Caco-2 (cell line): ENCODE results near the gene ST6GAL1. TPM values are rescaled to one million over a fixed set of nuclear protein-coding genes. Genes with fewer than 3 reads are reported as not detected.

ENCODE experiments used
- BruUV-seq: library from RNA; stranded (reverse); fragments of 400-500 nt; replicated peaks from 2 replicates; lab custom pipeline; 2021; lab: Mats Ljungman, UMichigan
- CTCF ChIA-PET: fragments of 300-600 bp; sonication (Branson Sonifier 250); formaldehyde crosslinking; loops from one replicate; lab custom pipeline; 2022; ENCODE audit warnings: antibody characterized with exemption; lab: Charles Lee
- POLR2A ChIA-PET: fragments of 300-600 bp; sonication (Branson Sonifier 250); formaldehyde crosslinking; loops from one replicate; lab custom pipeline; 2022; ENCODE audit warnings: antibody characterized with exemption; lab: Charles Lee
- DNase-seq, 2 experiments: peaks; one replicate each; pipeline versions ENCODE4 v3.0.0 to v3.0.0-alpha.2; 2020 to 2022
- H3K27me3 ChIP-seq: replicated peaks from 2 replicates; pipeline ENCODE4 v1.6.0; 2011; ENCODE audit warnings: low read length; ENCODE audit not compliant: control insufficient read depth, insufficient read depth
- H3K36me3 ChIP-seq: 2 replicates; pipeline ENCODE4 v1.5.1; 2011; ENCODE audit warnings: low read length; ENCODE audit not compliant: control insufficient read depth, insufficient read depth
- H3K4me1 ChIP-seq: fragments of 250-450 bp; sonication (Bioruptor Pico); 2 replicates; pipeline ENCODE4 v1.5.1; 2020; ENCODE audit warnings: mild to moderate bottlenecking
- H3K4me3 ChIP-seq: 2 replicates; pipeline ENCODE4 v1.5.1; 2011; ENCODE audit warnings: low read depth, mild to moderate bottlenecking, control low read depth, low read length
- H3K9me3 ChIP-seq: fragments of 250-450 bp; sonication (Bioruptor Pico); 2 replicates; pipeline ENCODE4 v1.5.1; 2020; ENCODE audit warnings: mild to moderate bottlenecking, moderate library complexity
- H3K27ac Mint-ChIP-seq: one replicate; pipeline ENCODE4 v1.8.0; 2022; ENCODE audit warnings: mixed read lengths; ENCODE audit not compliant: unreplicated experiment
- H3K27me3 Mint-ChIP-seq: one replicate; pipeline ENCODE4 v1.8.0; 2022; ENCODE audit warnings: mixed read lengths; ENCODE audit not compliant: insufficient read depth, unreplicated experiment
- H3K36me3 Mint-ChIP-seq: one replicate; pipeline ENCODE4 v1.8.0; 2022; ENCODE audit warnings: mild to moderate bottlenecking, mixed read lengths; ENCODE audit not compliant: insufficient read depth, unreplicated experiment
- H3K4me1 Mint-ChIP-seq: one replicate; pipeline ENCODE4 v1.8.0; 2022; ENCODE audit warnings: low read depth, mixed read lengths; ENCODE audit not compliant: unreplicated experiment
- H3K4me3 Mint-ChIP-seq: one replicate; pipeline ENCODE4 v1.8.0; 2022; ENCODE audit warnings: mild to moderate bottlenecking, moderate library complexity, mixed read lengths; ENCODE audit not compliant: unreplicated experiment
- H3K9me3 Mint-ChIP-seq: one replicate; pipeline ENCODE4 v1.8.0; 2022; ENCODE audit warnings: mixed read lengths; ENCODE audit not compliant: unreplicated experiment
- CTCF ChIP-seq, 2 experiments: fragments of 200-600 bp in 1 of 2; IDR thresholded peaks; 1 replicate in 1 of 2; 2 replicates in 1 of 2; pipeline versions ENCODE4 v1.5.1 to v1.8.0; 2011 to 2022; ENCODE audit warnings: antibody characterized with exemption in 1 of 2, control low read depth in 1 of 2, inconsistent platforms in 1 of 2, low read depth in 1 of 2, low read length in 1 of 2, mild to moderate bottlenecking in 1 of 2, moderate library complexity in 1 of 2; ENCODE audit not compliant: insufficient read depth in 1 of 2, severe bottlenecking in 1 of 2, unreplicated experiment in 1 of 2
- intact Hi-C: fragments of 100-400 bp; cut with micrococcal nuclease; formaldehyde crosslinking; loops from one replicate; pipeline ENCODE4 v1.10.0; 2022; ENCODE audit not compliant: unreplicated experiment
- total RNA-seq: library from RNA; stranded (reverse); gene quantifications from 2 replicates; pipeline ENCODE4 v1.2.3, GENCODE V29; 2022

ST6GAL1 gene
- total RNA-seq, 1 experiment from 2014 or later, result 34.6 TPM

DNA sequence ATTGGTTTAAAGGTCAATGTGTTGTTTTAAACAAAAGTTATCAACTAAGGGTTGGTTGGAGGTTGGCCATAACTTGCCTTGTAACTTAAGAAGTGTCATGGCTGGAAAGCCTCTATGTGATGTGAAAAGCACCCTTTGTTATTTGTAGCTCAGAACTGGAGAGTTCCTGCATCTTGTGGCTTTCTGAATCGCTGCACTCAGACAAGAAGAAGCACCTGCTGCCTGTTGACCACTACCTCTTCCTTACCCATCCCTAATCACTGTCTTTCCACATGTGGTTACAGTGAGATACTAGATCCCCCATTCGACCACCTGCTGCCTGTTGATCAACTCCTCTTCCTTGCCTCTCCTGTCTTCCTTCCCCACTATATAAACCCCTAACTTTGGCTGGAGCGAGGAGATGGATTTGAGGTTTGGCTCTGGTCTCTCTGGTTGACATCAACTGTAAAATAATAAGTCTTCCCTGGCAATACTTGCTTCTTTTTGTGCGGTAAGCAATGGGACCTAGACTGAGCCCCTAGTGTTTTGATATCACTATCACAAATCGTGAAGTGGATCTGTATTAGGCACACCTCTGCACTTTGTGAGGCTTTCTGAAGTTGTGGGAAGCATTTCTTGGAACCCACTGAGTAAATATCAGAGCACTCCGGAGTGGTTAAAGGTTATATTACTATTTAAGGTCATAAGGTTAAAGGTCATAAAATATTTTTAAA lies 195.1 kb downstream of the ST6GAL1 start:
- ChIA-PET CTCF (no interaction called here), POLR2A (no interaction called here)
- no peaks in the 10 kb centered on the region for H3K4me1 ChIP-seq
- no peak for TF ChIP-seq CTCF (IDR thresholded peaks at IDR 0.05; ENCODE audit: insufficient read depth in 1 of 2, low read depth in 1 of 2, low read length in 1 of 2, severe bottlenecking in 1 of 2, unreplicated experiment in 1 of 2)
- Mint-ChIP-seq H3K9me3 (no peaks in the 10 kb centered on the region), H3K36me3 (no peaks in the 10 kb centered on the region), H3K27me3 (no peaks in the 10 kb centered on the region), H3K4me1 (no peaks in the 10 kb centered on the region), H3K27ac (no peak overlapping the region), H3K4me3 (no peak overlapping the region)
- DNase-seq, result no peak
- intact Hi-C loops, result no loop called here
- H3K4me3 ChIP-seq, result no peak overlapping the region
- BruUV-seq, result no TSS peak
- H3K36me3 ChIP-seq, result no peaks in the 10 kb centered on the region
- H3K9me3 ChIP-seq, result peaks cover 6% of the 10 kb centered on the region; the same call in 1 of the 2 replicates
- H3K27me3 ChIP-seq, result no peaks in the 10 kb centered on the region

Other genes with a start within 250 kb of the ST6GAL1 start
- 6.7 and 9.5 TPM in 2 replicates for gene KNG1, start 213.2 kb upstream of the ST6GAL1 start, total RNA-seq
- 346 and 359 TPM in 2 replicates for gene EIF4A2, start 146.9 kb upstream of the ST6GAL1 start, total RNA-seq
- gene RFC4, start 124.0 kb upstream of the ST6GAL1 start, total RNA-seq, result 52.6 and 62.2 TPM in 2 replicates
- gene ADIPOQ, start 87.8 kb upstream of the ST6GAL1 start, total RNA-seq, result not detected in 2 replicates
- 1.8 and 2.5 TPM in 2 replicates for gene RPL39L, start 209.0 kb downstream of the ST6GAL1 start, total RNA-seq